GM12801 (cell line): Measurements from ENCODE around the gene TTC21B.

Experiments used
- CTCF ChIP-seq: IDR thresholded peaks from one replicate; pipeline ENCODE4 v1.5.1; 2011; ENCODE audit warnings: control low read depth; ENCODE audit not compliant: insufficient read length; ENCODE audit errors: extremely low read depth

The TTC21B gene

DNA sequence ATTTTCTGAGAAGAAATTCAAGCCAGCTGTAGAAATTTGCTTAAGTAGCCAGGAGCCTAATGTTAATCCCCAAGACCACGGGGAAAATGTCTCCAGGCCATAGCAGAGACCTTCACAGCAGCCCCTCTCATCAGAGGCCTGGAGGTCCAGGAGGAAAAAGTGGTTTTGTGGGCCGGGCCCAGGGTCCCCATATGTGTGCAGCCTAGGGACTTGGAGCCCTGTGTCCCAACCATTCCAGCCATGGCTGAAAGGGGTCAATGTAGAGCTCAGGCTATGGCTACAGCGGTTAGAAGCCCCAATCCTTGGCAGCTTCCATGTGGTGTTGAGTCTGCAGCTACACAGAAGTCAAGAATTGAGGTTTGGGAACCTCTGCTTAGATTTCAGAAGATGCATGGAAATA lies 14.2 kb upstream of the TTC21B start:
- no peak for TF ChIP-seq CTCF

GRCh38 chr2:165961818-165962217 lies 8.2 kb upstream of the TTC21B start:
- TF ChIP-seq CTCF, result no peak

DNA sequence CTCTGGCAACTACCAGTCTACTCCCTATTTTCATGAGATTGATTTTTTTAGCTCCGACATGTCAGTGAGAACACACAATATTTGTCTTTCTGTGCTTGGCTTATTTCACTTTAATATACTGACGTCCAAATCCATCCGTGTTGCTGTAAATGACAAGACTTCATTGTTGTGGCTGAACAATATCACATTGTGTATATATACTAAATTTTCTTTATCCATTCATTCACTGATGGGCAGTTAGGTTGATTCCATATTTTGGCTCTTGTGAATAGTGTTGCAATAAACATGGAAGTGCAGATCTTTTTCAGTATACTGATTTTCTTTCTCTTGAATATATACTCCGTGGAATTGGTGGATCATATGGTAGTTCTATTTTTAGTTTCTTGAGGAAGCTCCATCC lies 5.8 kb upstream of the TTC21B start:
- no peak for TF ChIP-seq CTCF

- no peak for TF ChIP-seq CTCF
Measured at GRCh38 chr2:165958313-165958960, 4.9 kb upstream of the TTC21B start.

GRCh38 chr2:165957030-165957675 lies 3.6 kb upstream of the TTC21B start:
- no peak for TF ChIP-seq CTCF

DNA sequence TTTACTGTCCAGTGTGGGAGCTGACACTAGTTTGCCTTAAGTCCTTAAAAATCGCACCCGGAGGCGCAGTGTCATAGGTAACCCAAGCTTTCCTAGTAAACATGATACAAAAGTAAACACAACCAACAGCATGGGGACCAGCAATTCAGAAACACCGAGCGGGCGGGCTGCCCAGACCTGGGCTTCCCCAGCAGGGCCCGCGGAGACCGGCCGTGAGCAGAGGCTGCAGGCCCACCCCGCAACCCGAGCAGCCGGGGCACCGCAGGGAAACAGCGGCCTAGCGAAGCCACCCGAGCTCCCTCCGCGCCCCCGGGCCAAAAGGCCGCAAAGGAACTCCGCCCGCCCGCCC lies 296 bp downstream of the TTC21B start:
- no peak for TF ChIP-seq CTCF

GRCh38 chr2:165952741-165953211 lies 800 bp downstream of the TTC21B start:
- TF ChIP-seq CTCF, result no peak
